LNCAP (cell line): ENCODE results near the gene OBSL1.
A peak's percentile ranks its signal among the peaks of the same experiment; 100 is the strongest.

Experiments
- TF ChIP-seq, protein P1 (sequence below): fragments of 450-650 bp; IDR thresholded peaks from 2 replicates; pipeline ENCODE4 v1.5.1; 2017; ENCODE audit warnings: mild to moderate bottlenecking

Gene OBSL1

DNA sequence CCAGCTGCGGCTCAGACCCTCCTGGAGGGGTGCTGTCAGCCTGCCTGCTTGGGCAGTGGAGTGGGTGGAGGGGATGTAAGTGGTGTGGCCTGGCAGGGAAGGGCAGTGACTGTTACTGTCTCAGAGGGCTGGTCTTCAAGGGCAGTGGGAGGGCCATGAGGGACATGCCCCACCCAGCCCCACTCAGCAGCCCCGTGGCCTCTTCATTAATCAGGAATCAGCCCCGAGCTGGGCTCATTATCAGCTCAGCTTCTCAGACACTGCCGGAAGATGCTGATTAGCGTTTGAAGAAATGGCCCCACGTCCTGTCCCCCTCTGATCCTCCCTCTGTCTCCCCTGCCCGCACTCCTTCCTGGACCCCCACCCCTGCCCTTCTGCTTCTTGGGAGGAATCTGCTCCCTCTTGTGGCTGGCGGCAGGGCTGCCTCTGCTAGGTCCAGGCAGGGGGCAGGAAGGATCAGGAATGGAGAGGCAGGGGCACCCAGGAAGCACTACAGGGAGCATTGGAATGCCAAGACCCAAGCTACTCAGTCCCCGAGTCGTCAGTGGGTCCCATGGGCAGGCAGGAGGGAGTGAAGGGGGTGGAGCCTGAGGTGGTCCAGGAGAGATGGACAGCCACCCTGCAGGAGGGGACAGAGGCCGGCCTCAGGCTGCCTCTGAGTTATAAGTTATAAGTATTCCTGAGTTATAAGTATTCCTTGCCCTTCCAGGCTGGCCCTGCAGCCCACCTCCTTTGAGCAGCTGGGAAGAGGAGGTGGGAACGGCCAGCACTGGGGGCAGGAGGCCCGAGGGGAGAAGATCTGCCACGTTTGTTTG is 50.1 kb downstream of the OBSL1 start:
- TF ChIP-seq, protein P1, sequence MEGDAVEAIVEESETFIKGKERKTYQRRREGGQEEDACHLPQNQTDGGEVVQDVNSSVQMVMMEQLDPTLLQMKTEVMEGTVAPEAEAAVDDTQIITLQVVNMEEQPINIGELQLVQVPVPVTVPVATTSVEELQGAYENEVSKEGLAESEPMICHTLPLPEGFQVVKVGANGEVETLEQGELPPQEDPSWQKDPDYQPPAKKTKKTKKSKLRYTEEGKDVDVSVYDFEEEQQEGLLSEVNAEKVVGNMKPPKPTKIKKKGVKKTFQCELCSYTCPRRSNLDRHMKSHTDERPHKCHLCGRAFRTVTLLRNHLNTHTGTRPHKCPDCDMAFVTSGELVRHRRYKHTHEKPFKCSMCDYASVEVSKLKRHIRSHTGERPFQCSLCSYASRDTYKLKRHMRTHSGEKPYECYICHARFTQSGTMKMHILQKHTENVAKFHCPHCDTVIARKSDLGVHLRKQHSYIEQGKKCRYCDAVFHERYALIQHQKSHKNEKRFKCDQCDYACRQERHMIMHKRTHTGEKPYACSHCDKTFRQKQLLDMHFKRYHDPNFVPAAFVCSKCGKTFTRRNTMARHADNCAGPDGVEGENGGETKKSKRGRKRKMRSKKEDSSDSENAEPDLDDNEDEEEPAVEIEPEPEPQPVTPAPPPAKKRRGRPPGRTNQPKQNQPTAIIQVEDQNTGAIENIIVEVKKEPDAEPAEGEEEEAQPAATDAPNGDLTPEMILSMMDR = peak; percentile 50

DNA sequence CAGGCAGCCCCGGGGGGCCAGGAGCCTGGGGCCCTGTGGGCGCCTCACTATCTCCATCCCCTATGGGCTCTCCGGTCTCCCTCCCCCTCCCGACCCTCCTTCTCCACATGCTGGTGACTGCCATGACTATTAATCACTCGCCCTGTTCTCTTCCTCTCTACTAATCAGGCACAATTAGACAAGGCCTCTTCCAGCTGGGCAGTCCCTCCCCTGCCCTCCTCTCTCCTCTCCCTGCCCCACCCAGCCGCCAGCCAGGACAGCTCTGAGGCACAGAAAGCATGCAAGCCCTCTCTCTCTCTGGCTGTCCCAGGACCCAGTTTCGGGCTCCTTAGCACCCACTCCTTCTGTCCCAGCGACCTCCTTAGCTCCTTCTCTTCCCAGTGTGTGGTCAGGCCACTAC is 51.3 kb downstream of the OBSL1 start:
- TF ChIP-seq, protein P1 = no peak

DNA sequence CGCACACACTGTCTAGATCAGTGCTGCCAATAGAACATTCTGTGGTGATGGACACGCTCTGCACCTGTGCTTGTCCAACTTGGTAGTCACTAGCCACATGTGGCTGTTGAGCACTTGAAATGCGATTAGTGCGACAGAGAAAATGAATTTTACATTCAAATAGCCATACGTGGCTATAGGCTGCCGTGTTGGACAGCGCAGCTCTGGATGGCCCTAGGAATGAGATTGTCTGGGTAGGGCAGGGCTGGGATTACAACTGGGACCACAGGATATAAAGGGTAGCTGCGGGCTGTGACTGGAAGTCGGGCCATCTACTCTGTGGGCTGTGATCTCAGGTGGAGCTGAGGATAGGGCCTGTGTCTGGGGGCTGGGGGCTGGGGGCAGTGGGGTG is 51.8 kb downstream of the OBSL1 start:
- TF ChIP-seq, protein P1 = no peak

DNA sequence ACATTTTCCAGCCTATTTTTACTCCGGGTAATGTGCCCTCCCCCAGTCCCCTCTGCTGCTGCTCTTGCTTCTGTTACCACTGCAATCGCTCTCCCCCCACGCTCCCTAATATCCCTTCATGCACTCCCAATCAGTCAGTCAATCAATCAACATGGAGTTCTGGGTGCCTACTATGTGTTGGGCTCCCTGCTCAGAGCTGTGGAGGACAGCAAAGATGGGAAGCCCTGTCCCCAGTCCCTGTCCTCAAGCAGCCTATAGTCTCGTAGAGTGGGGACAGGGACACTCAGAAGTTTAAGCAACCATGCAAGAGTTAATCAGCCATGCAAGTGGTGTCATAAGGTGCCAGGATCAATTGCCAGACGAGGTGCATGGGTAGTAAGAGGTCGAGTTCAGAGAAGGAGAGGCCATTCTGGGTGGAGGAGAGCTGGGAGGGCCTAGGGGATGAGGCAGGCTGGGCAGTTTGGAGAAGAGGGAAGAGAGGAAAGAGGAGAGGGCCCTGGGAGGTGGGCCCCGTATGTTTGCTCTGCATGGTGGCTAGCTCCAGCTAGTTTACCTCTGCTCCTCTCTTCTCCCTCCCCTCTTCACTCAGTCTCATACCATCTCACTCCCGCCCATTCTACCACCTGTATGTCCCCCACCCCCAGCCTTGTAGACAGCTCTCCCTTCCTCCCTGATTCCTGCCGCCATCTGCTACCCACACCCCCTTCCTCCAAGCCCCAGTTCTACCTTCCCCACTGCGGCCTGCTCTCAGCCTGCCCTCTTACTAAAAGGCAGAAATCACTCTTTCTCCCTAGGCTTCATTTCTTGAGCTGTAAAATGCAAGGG is 53.2 kb downstream of the OBSL1 start:
- TF ChIP-seq, protein P1 = no peak

DNA sequence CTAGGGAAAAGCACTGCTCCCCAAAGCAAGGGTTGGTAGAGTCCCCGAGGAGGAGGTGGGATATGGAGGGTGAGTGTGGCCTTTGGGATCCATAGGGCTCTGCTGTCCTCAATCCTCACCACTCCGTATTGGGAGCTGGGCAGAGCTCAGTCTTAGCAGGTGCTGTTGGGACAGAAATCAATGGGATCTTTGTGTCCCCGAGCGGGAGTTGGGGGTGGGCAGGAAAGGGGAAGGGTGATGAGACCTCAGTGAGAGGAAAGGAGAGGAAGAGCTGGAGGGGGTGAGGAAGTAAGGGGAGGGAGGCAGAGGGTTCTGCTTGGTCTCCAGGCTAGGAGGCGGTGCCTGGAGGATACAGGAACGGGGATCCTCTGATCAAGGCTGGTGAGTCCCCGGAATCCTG is 54.5 kb downstream of the OBSL1 start:
- TF ChIP-seq, protein P1 = no peak

DNA sequence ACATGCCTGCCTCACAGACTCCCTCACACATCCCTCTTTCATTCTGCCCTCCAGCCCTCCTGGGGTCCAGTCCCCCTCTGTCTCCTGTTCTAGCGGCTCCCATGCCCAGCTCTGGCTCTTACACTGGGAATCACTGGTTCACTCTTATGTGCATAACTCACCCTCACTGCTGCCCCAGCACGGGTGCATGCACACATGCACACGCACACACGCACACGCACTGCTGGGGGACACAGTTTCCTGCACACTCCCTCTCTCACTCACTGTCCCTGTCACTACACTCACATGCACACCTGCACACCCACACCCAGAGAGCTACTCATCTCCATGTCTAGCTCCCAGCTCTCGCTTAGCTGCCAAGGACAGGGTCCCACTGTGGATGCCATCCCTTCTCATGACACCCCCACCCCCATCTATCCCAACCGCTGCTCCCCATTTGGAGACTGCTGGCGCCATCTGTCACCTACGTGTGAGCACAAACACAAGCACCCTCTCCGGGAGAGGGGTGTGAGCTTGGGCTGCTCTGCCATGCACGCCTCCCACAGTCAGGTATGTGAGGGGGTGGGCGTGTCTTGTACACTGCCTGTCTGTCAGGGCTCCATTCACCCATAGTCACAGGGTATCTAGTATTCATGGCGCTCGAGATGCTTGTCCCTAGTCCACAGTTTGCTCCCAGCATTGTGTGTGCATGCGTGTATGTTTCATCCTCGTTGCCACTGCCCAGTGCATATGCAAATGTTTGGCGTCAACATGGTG is 55.3 kb downstream of the OBSL1 start:
- TF ChIP-seq, protein P1 = no peak

DNA sequence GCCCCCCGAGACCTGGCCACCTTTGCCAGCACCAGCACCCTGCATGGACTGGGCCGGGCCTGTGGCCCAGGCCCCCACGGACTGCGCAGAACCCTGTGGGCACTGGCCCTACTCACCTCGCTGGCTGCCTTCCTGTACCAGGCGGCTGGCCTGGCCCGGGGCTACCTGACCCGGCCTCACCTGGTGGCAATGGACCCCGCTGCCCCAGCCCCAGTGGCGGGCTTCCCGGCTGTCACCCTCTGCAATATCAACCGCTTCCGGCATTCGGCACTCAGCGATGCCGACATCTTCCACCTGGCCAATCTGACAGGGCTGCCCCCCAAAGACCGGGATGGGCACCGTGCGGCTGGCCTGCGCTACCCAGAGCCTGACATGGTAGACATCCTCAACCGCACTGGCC is 56.5 kb downstream of the OBSL1 start:
- TF ChIP-seq, protein P1 = no peak
